Measurements from ENCODE around the gene STX16. TPM values are rescaled to one million over a fixed set of nuclear protein-coding genes. Genes with fewer than 3 reads are reported as not detected.
"Not testable (repeated sequence)": the region's sequence is repeated elsewhere in the genome, so short reads cannot be mapped to it uniquely, and the experiment has no call there.

Gene STX16
- total RNA-seq, 2 experiments from 2014 or later = 108 to 109 TPM

GRCh38 chr20:58639182-58640146, 11.6 kb upstream of the STX16 start:
- ChIA-PET CTCF (interaction anchor here (0.7 kb wide), 1 partner anchor 10 kb away, joined by 3 read pairs; no protein-coding TSS in a partner anchor), POLR2A (no interaction called here)
- Mint-ChIP-seq H3K27me3 (no peaks in the 10 kb centered on the region), H3K27ac (no peak overlapping the region), H3K9me3 (no peaks in the 10 kb centered on the region), H3K36me3 (ENCODE audit: low read depth) (no peaks in the 10 kb centered on the region), H3K4me1 (ENCODE audit: low read depth) (peaks cover 15% of the 10 kb centered on the region), H3K4me3 (no peak overlapping the region)
- TF ChIP-seq CTCF (IDR thresholded peaks at IDR 0.05) = no peak
- DNase-seq (no peak), ATAC-seq (no peak)
- intact Hi-C loops (cut with micrococcal nuclease) = loop anchor here (10.0 kb wide), 1 partner anchor 155 kb away; no protein-coding TSS in a partner anchor

- no peak for DNase-seq
- no peak for TF ChIP-seq CTCF (IDR thresholded peaks at IDR 0.05)
- Mint-ChIP-seq H3K4me1 (ENCODE audit: low read depth) (peaks cover 7% of the 10 kb centered on the region), H3K36me3 (ENCODE audit: low read depth) (no peaks in the 10 kb centered on the region), H3K27me3 (no peaks in the 10 kb centered on the region), H3K4me3 (no peak overlapping the region), H3K27ac (no peak overlapping the region), H3K9me3 (no peaks in the 10 kb centered on the region)
- no peak for ATAC-seq
- ChIA-PET POLR2A (no interaction called here), CTCF (no interaction called here)
- intact Hi-C loops (cut with micrococcal nuclease) = loop anchor here (10.0 kb wide), 1 partner anchor 156 kb away; no protein-coding TSS in a partner anchor
These were observed 10.6 kb upstream of the STX16 start for GRCh38 chr20:58640446-58640845.

- Mint-ChIP-seq H3K4me1 (ENCODE audit: low read depth) (peaks cover 6% of the 10 kb centered on the region), H3K4me3 (no peak overlapping the region), H3K9me3 (no peaks in the 10 kb centered on the region), H3K27me3 (no peaks in the 10 kb centered on the region), H3K27ac (no peak overlapping the region), H3K36me3 (ENCODE audit: low read depth) (no peaks in the 10 kb centered on the region)
- intact Hi-C loops (cut with micrococcal nuclease) = loop anchor here (10.0 kb wide), 1 partner anchor 158 kb away; no protein-coding TSS in a partner anchor
- ChIA-PET CTCF (interaction anchor here (0.8 kb wide), 1 partner anchor 8 kb away, joined by 3 read pairs; no protein-coding TSS in a partner anchor), POLR2A (interaction anchor here (1.2 kb wide), 1 partner anchor 9 kb away, joined by 3 read pairs; no protein-coding TSS in a partner anchor)
- DNase-seq = no peak
- no peak for ATAC-seq
- no peak for TF ChIP-seq CTCF (IDR thresholded peaks at IDR 0.05)
These were observed 8.6 kb upstream of the STX16 start for GRCh38 chr20:58642441-58642840.

- DNase-seq; H3K4me3 Mint-ChIP-seq; H3K27me3 Mint-ChIP-seq; ATAC-seq; H3K36me3 Mint-ChIP-seq (ENCODE audit: low read depth); CTCF ChIA-PET; H3K9me3 Mint-ChIP-seq; H3K27ac Mint-ChIP-seq; H3K4me1 Mint-ChIP-seq (ENCODE audit: low read depth): not testable (repeated sequence)
- POLR2A ChIA-PET = interaction anchor here (0.6 to 1.2 kb wide), 2 partner anchors 9 to 237 kb away, joined by 3 read pairs; no protein-coding TSS in a partner anchor
- intact Hi-C loops (cut with micrococcal nuclease) = loop anchor here (10.0 kb wide), 1 partner anchor 158 kb away; no protein-coding TSS in a partner anchor
These were observed 8.2 kb upstream of the STX16 start for GRCh38 chr20:58642896-58643295.

- no peaks in the 10 kb centered on the region for H3K27me3 Mint-ChIP-seq
- no peaks in the 10 kb centered on the region for H3K36me3 Mint-ChIP-seq (ENCODE audit: low read depth)
- TF ChIP-seq CTCF (IDR thresholded peaks at IDR 0.05) = no peak
- ChIA-PET POLR2A (no interaction called here), CTCF (interaction anchor here (0.6 to 1.1 kb wide), 4 partner anchors 24 to 198 kb away, joined by 3 to 4 read pairs (median 3); no protein-coding TSS in a partner anchor)
- H3K9me3 Mint-ChIP-seq = no peaks in the 10 kb centered on the region
- intact Hi-C loops (cut with micrococcal nuclease) = loop anchor here (10.0 kb wide), 1 partner anchor 161 kb away; no protein-coding TSS in a partner anchor
- no peak for ATAC-seq
- H3K4me3 Mint-ChIP-seq = no peak overlapping the region
- no peak for DNase-seq
- peaks cover 9% of the 10 kb centered on the region for H3K4me1 Mint-ChIP-seq (ENCODE audit: low read depth)
- no peak overlapping the region for H3K27ac Mint-ChIP-seq
These were observed 5.6 kb upstream of the STX16 start for GRCh38 chr20:58645412-58645968.

Data from activated CD8-positive, alpha-beta T cell treated with anti-CD3 and anti-CD28 coated beads for 36 hours (primary cell).